HG02884 (cell line): ENCODE results near the gene KPNA5.
"Not testable (repeated sequence)": the region's sequence is repeated elsewhere in the genome, so short reads cannot be mapped to it uniquely, and the experiment has no call there.

Source experiments
- ATAC-seq: cut with Tn5 transposase; IDR thresholded peaks from one replicate; pipeline ENCODE4 v1.9.1; 2021; ENCODE audit warnings: mild to moderate bottlenecking, moderate library complexity; ENCODE audit not compliant: unreplicated experiment

The KPNA5 gene

GRCh38 chr6:116680880-116681672 lies at the start of gene KPNA5:
Gene KPNA5, plus strand, starts transcription at chr6:116681211. Its CDS starts 124 bp downstream, at chr6:116681335.
- peak; percentile 96 for ATAC-seq

GRCh38 chr6:116631379-116631990 lies 49.5 kb upstream of the KPNA5 start:
- peak; percentile 59 for ATAC-seq

DNA sequence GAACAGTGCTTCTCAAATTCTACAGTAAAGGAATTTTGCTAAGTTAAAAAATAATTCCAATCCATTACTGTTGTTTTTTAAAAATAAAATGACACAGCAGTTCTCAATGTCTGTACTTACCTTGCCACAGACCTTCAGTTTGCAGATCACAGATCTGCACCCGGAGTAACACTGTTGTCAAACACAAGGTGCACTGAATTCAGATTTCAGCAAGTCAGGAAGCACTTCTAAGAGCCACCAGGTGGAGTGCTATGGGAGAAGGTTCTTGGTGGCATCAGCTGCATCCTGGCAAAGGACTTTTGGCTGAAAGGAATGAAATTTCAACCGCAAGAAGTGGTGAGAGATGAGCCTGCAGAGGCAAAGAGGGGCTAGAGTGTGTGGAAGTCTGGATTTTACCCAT lies 47.3 kb upstream of the KPNA5 start:
- ATAC-seq = no peak

DNA sequence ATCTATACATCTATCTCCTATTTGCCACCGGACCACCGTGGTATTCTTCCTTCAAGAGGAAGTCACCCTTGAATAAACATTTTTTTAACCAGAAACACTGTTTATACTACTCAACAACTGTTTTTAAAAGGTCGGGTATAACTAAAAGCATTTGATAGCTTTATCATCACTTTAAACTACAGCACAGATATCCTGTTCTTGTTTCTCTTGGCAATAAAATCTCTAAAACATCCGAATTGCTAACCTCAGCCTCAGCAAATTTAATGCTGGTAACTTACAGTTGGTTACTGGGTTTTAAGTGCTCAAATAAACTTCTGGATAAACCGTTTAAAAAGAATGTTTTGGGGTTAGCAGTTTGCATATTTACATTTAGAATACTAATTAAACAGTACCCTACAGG lies 32.9 kb upstream of the KPNA5 start:
- no peak for ATAC-seq

- no peak for ATAC-seq
Observed at GRCh38 chr6:116649129-116649528, 31.9 kb upstream of the KPNA5 start.

DNA sequence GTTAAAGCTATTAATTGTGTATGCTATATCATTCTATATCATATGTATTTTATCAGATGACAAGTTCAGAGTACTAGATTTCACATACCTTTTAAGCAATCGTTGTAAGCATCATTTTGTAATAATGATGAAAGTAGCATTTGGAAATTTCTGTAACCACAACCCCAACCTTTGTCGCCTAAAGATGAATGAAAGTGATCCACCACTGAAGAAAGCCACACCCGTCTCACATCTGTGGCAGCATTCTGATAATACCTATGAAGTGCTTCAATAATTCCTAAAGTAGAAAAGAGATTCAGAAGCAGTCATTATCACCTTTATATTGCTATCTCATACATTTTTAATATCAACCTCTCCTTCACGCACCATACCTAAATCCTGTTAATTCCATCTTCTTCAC lies 29.1 kb upstream of the KPNA5 start:
- ATAC-seq = no peak

GRCh38 chr6:116661594-116661993 lies 19.4 kb upstream of the KPNA5 start:
- ATAC-seq = no peak

DNA sequence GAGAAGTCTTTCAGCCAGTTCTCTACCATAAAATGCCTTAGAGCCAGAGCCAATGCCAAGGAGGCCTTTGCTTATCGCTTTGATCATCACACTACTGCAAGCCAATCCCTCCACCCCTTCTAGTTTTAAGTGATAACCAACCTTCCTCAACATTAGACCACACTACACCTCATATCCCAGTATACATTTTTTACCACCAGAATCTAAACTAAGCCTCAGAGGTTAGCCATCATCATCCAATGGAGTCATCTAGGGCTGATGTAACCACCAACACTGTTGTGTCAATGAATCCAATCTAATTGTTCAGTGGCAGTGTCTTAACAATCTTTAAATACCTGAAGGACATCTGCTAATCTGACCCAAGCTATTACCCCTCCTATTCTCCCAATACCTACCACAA lies 18.8 kb upstream of the KPNA5 start:
- no peak for ATAC-seq

GRCh38 chr6:116663308-116663707 lies 17.7 kb upstream of the KPNA5 start:
- no peak for ATAC-seq

GRCh38 chr6:116664169-116664568 lies 16.8 kb upstream of the KPNA5 start:
- ATAC-seq = not testable (repeated sequence)

DNA sequence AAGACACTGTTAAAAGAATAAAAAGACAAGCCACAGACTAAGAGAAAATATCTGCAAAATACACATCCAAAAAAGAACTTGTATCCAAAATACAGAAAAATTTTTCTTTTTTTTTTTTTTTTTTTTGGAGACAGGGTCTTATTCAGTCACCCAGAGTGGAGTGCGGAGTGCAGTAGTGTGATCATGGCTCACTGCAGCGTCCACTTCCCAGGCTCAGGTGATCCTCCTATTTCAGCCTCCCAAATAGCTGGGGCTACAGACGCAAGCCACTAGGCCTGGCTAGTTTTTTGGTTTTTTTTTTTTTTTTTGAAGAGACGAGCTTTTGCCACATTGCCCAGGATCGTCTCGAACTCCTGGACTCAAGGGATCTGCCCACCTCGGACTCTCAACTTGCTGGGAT lies 15.5 kb upstream of the KPNA5 start:
- no peak for ATAC-seq

DNA sequence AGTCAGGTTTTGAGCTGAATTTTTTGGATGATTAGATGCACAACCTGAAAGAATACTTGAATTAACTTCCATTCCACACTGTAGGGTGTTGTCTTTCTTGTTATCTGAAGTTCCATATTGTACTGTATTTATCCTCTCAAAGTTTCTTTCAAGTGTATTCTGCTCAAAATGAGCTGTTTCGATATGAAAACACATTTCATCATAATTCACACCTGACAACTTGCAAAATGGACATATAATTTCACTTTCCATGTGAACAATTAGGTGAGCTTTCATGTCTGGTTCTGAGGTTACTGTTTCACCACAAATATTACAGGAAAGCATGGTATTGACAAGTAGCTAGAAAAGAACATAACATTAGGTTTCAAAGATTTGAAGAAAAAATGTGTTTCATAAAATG lies 14.1 kb upstream of the KPNA5 start:
- peak; percentile 50 for ATAC-seq

GRCh38 chr6:116667623-116668022 lies 13.4 kb upstream of the KPNA5 start:
- ATAC-seq = no peak

DNA sequence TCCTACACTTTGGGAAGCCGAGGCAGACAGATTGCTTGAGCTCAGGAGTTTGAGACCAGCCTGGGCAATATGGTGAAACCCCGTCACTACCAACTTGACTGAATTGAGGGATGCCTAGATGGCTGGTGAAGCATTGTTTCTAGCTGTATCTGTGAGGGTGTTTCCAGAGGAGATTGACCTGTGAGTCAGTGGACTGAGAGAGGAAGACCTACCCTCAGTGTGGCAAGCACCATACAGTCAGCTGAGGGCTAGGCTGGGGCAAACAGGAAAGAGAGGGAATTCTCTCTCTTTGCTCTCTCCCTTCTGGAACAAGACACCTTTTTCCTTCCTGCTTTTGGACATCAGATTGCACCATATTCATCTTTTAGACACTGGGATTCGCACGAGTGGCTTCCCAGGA lies 8.7 kb upstream of the KPNA5 start:
- no peak for ATAC-seq

DNA sequence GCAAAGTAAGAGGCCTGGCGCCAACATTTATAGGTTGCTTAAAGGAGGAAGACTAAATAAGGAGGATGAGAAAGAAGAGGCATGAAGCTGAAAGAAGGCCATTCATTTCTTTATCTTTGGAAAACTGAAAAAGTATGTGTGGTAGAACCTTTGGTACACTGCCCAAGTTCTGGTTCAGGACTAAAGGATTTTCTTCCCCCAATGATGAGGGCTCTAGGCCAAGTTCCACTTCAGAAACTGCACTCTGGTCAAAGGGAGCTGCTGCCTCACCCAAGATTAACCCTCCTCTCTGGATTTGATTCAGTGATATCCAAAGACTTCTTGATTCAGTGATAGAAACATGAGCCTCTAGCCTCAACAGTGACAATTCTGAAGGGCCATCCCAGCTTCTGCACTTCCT lies 5.0 kb upstream of the KPNA5 start:
- ATAC-seq = no peak

GRCh38 chr6:116682334-116682712 lies 1.3 kb downstream of the KPNA5 start:
- ATAC-seq = no peak

GRCh38 chr6:116685437-116685993 lies 4.5 kb downstream of the KPNA5 start:
- ATAC-seq = no peak

GRCh38 chr6:116686475-116687101 lies 5.6 kb downstream of the KPNA5 start:
- ATAC-seq = not testable (repeated sequence)

- ATAC-seq = no peak
Observed at GRCh38 chr6:116691154-116691553, 10.1 kb downstream of the KPNA5 start.

- not testable (repeated sequence) for ATAC-seq
Observed at GRCh38 chr6:116692873-116693272, 11.9 kb downstream of the KPNA5 start.

DNA sequence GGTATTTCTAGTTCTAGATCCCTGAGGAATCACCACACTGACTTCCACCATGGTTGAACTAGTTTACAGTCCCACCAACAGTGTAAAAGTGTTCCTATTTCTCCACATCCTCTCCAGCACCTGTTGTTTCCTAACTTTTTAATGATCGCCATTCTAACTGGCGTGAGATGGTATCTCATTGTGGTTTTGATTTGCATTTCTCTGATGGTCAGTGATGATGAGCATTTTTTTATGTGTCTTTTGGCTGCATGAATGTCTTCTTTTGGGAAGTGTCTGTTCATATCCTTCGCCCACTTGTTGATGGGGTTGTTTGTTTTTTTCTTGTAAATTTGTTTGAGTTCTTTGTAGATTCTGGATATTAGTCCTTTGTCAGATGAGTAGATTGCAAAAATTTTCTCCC lies 12.3 kb downstream of the KPNA5 start:
- not testable (repeated sequence) for ATAC-seq

GRCh38 chr6:116695401-116695800 lies 14.4 kb downstream of the KPNA5 start:
- ATAC-seq = peak; percentile 87
